Activated gamma-delta T cell treated with anti-CD3 and anti-CD28 coated beads, Interleukin-2, amount 50 U/mL, for 16 hours (primary cell): Measurements from ENCODE around the gene CERS2.
A peak's percentile ranks its signal among the peaks of the same experiment; 100 is the strongest.
"Not testable (repeated sequence)": the region's sequence is repeated elsewhere in the genome, so short reads cannot be mapped to it uniquely, and the experiment has no call there.

Experiments
- DNase-seq: peaks from one replicate; pipeline ENCODE4 v3.0.0-alpha.2; 2020; ENCODE audit warnings: low read depth

The CERS2 gene

GRCh38 chr1:150969626-150970025 is 5.0 kb downstream of the CERS2 start:
- no peak for DNase-seq

- DNase-seq, result no peak
Measured at GRCh38 chr1:150968491-150968890, 6.1 kb downstream of the CERS2 start.

GRCh38 chr1:150967936-150968335 is 6.7 kb downstream of the CERS2 start:
- DNase-seq, result no peak

GRCh38 chr1:150966011-150966410 is 8.6 kb downstream of the CERS2 start:
- no peak for DNase-seq

- no peak for DNase-seq
Measured at GRCh38 chr1:150965605-150966004, 9.0 kb downstream of the CERS2 start.

GRCh38 chr1:150964164-150964489 is 10.5 kb downstream of the CERS2 start:
- no peak for DNase-seq

- no peak for DNase-seq
Measured at GRCh38 chr1:150963321-150964163, 11.1 kb downstream of the CERS2 start.

- no peak for DNase-seq
Measured at GRCh38 chr1:150961756-150962155, 12.9 kb downstream of the CERS2 start.

- no peak for DNase-seq
Measured at GRCh38 chr1:150960646-150961045, 14.0 kb downstream of the CERS2 start.

- no peak for DNase-seq
Measured at GRCh38 chr1:150957666-150958065, 17.0 kb downstream of the CERS2 start.

GRCh38 chr1:150955280-150955679 is 19.4 kb downstream of the CERS2 start:
- DNase-seq, result no peak

GRCh38 chr1:150954708-150955107 is 19.9 kb downstream of the CERS2 start:
- no peak for DNase-seq

- no peak for DNase-seq
Measured at GRCh38 chr1:150944856-150945255, 29.8 kb downstream of the CERS2 start.

GRCh38 chr1:150931773-150932172 is 42.9 kb downstream of the CERS2 start:
- no peak for DNase-seq

GRCh38 chr1:150928775-150929174 is 45.9 kb downstream of the CERS2 start:
- DNase-seq, result not testable (repeated sequence)

GRCh38 chr1:150928286-150928685 is 46.3 kb downstream of the CERS2 start:
- DNase-seq, result no peak

GRCh38 chr1:150927624-150928023 is 47.0 kb downstream of the CERS2 start:
- no peak for DNase-seq

- peak; percentile 88 for DNase-seq
Measured at GRCh38 chr1:150926097-150926741, 48.4 kb downstream of the CERS2 start, which contains the start of gene SETDB1. Gene SETDB1 (plus strand): TSS chr1:150926363. CDS start chr1:150927715, 1,352 bp downstream.

GRCh38 chr1:150925080-150925479 is 49.6 kb downstream of the CERS2 start:
- DNase-seq, result no peak

GRCh38 chr1:150922519-150922975 is 52.1 kb downstream of the CERS2 start:
- DNase-seq, result peak; percentile 70

GRCh38 chr1:150917387-150917786 is 57.2 kb downstream of the CERS2 start:
- no peak for DNase-seq
